Thymus (tissue), 11 donors: ENCODE data around the gene ARID1A. TPM values are rescaled to one million over a fixed set of nuclear protein-coding genes. Genes with fewer than 3 reads are reported as not detected.
"Not testable (repeated sequence)": the region's sequence is repeated elsewhere in the genome, so short reads cannot be mapped to it uniquely, and the experiment has no call there.

ENCODE experiments used
- DNase-seq, 9 donors: peaks; one replicate each; pipeline ENCODE4 v3.0.0-alpha.2; 2013; ENCODE audit warnings: low spot score in 9 of 9, low read depth in 6 of 9, missing footprints in 1 of 9
- H3K27ac ChIP-seq, 2 donors: one replicate each; pipeline ENCODE4 v1.5.1; 2013; ENCODE audit warnings: control low read depth in 1 of 2, low read depth in 1 of 2, low read length in 1 of 2, mild to moderate bottlenecking in 1 of 2, moderate library complexity in 1 of 2
- H3K27me3 ChIP-seq, 2 donors: one replicate each; pipeline ENCODE4 v1.5.1; 2013; ENCODE audit warnings: low read length in 1 of 2; ENCODE audit not compliant: control insufficient read depth in 2 of 2, insufficient read depth in 1 of 2
- H3K36me3 ChIP-seq, 2 donors: one replicate each; pipeline ENCODE4 v1.5.1; 2013; ENCODE audit warnings: low read length in 1 of 2, mild to moderate bottlenecking in 1 of 2, moderate library complexity in 1 of 2; ENCODE audit not compliant: control insufficient read depth in 2 of 2, insufficient read depth in 2 of 2
- H3K4me1 ChIP-seq, 2 donors: one replicate each; pipeline ENCODE4 v1.5.1; 2013; ENCODE audit warnings: low read length in 2 of 2; ENCODE audit not compliant: control insufficient read depth in 2 of 2, insufficient read depth in 2 of 2
- H3K4me3 ChIP-seq, 2 donors: one replicate each; pipeline ENCODE4 v1.5.1; 2013; ENCODE audit warnings: low read length in 2 of 2, control low read depth in 1 of 2, mild to moderate bottlenecking in 1 of 2
- H3K9me3 ChIP-seq, 2 donors: one replicate each; pipeline ENCODE4 v1.5.1; 2013; ENCODE audit warnings: low read length in 1 of 2, mild to moderate bottlenecking in 1 of 2; ENCODE audit not compliant: control insufficient read depth in 2 of 2, insufficient read depth in 1 of 2
- WGBS: extraction: QIAGEN DNeasy Blood & Tissue Kit; methylation state at CpG from one replicate; pipeline ENCODE4 v1.1.7; 2013; 5-methylcytosine and 5-hydroxymethylcytosine counted together
- polyA plus RNA-seq: library from polyadenylated mRNA; stranded (reverse); fragments of 200-250 nt; gene quantifications from one replicate; pipeline ENCODE4 v1.2.3, GENCODE V29; 2013
- total RNA-seq: library from RNA; stranded (reverse); fragments of 120-200 nt; gene quantifications from one replicate; pipeline ENCODE4 v1.2.4, GENCODE V29; 2013
- donor health status: healthy.

Gene ARID1A
- total and polyA plus RNA-seq, 2 donors, result 20.1 to 30.7 TPM

GRCh38 chr1:26723013-26723991 lies 27.5 kb downstream of the ARID1A start:
- Histone ChIP-seq H3K4me3 (no peak overlapping the region), H3K27ac (peak overlapping the region in 1 of 2 donors; percentile 26), H3K27me3 (no peaks in the 10 kb centered on the region), H3K36me3 (peaks cover 2 to 42% of the 10 kb centered on the region in 2 donors), H3K4me1 (peaks cover 36 to 47% of the 10 kb centered on the region in 2 donors), H3K9me3 (no peaks in the 10 kb centered on the region)
- peak in 4 of 9 donors; percentile 39 to 67 (median 40) for DNase-seq
- WGBS, result 10% methylated on average over 19 of the region's 19 CpGs

GRCh38 chr1:26724118-26724517 lies 28.3 kb downstream of the ARID1A start:
- no peak overlapping the region for H3K4me3 ChIP-seq
- WGBS, result 60% methylated on average over 2 of the region's 2 CpGs
- H3K27ac ChIP-seq, result peak overlapping the region in 1 of 2 donors; percentile 11
- no peak for DNase-seq
- H3K27me3 ChIP-seq, result no peaks in the 10 kb centered on the region
- no peaks in the 10 kb centered on the region for H3K9me3 ChIP-seq
- peaks cover 1 to 42% of the 10 kb centered on the region in 2 donors for H3K36me3 ChIP-seq
- peaks cover 36 to 46% of the 10 kb centered on the region in 2 donors for H3K4me1 ChIP-seq

- Histone ChIP-seq H3K27ac (peak overlapping the region in 1 of 2 donors; percentile 47), H3K36me3 (peaks cover 9 to 46% of the 10 kb centered on the region in 2 donors), H3K27me3 (no peaks in the 10 kb centered on the region), H3K9me3 (no peaks in the 10 kb centered on the region), H3K4me3 (no peak overlapping the region), H3K4me1 (peaks cover 36 to 46% of the 10 kb centered on the region in 2 donors)
- DNase-seq, result no peak
- WGBS, result 49% methylated on average over 1 of the region's 1 CpG
Measured at GRCh38 chr1:26724926-26725325, 29.1 kb downstream of the ARID1A start.

GRCh38 chr1:26725904-26726303 lies 30.1 kb downstream of the ARID1A start:
- H3K27me3 ChIP-seq, DNase-seq, H3K9me3 ChIP-seq, H3K4me3 ChIP-seq, H3K27ac ChIP-seq: not testable (repeated sequence)
- Histone ChIP-seq H3K36me3 (peaks cover 14 to 45% of the 10 kb centered on the region in 2 donors), H3K4me1 (peaks cover 32 to 37% of the 10 kb centered on the region in 2 donors)
- WGBS, result 96% methylated on average over 14 of the region's 14 CpGs

- DNase-seq, result no peak
- Histone ChIP-seq H3K36me3 (peaks cover 21 to 52% of the 10 kb centered on the region in 2 donors), H3K9me3 (no peaks in the 10 kb centered on the region), H3K4me1 (peaks cover 29 to 30% of the 10 kb centered on the region in 2 donors), H3K4me3 (no peak overlapping the region), H3K27me3 (no peaks in the 10 kb centered on the region), H3K27ac (no peak overlapping the region)
- 98% methylated on average over 1 of the region's 1 CpG for WGBS
Measured at GRCh38 chr1:26726784-26727183, 31.0 kb downstream of the ARID1A start.

GRCh38 chr1:26727476-26727875 lies 31.7 kb downstream of the ARID1A start:
- Histone ChIP-seq H3K27me3 (no peaks in the 10 kb centered on the region), H3K4me3 (no peak overlapping the region), H3K9me3 (no peaks in the 10 kb centered on the region), H3K4me1 (peaks cover 23 to 26% of the 10 kb centered on the region in 2 donors), H3K27ac (no peak overlapping the region), H3K36me3 (peaks cover 24 to 57% of the 10 kb centered on the region in 2 donors)
- DNase-seq, result no peak

GRCh38 chr1:26728645-26729044 lies 32.8 kb downstream of the ARID1A start:
- H3K4me3 ChIP-seq, result no peak overlapping the region
- H3K27ac ChIP-seq, result no peak overlapping the region
- peaks cover 35 to 69% of the 10 kb centered on the region in 2 donors for H3K36me3 ChIP-seq
- DNase-seq, result no peak
- H3K27me3 ChIP-seq, result no peaks in the 10 kb centered on the region
- H3K4me1 ChIP-seq, result peaks cover 13 to 17% of the 10 kb centered on the region in 2 donors
- 99% methylated on average over 1 of the region's 1 CpG for WGBS
- H3K9me3 ChIP-seq, result no peaks in the 10 kb centered on the region

GRCh38 chr1:26729633-26730032 lies 33.8 kb downstream of the ARID1A start:
- Histone ChIP-seq H3K27ac (no peak overlapping the region), H3K36me3 (peaks cover 45 to 74% of the 10 kb centered on the region in 2 donors), H3K4me3 (no peak overlapping the region), H3K9me3 (no peaks in the 10 kb centered on the region), H3K4me1 (peaks cover 4 to 8% of the 10 kb centered on the region in 2 donors), H3K27me3 (no peaks in the 10 kb centered on the region)
- 98% methylated on average over 12 of the region's 12 CpGs for WGBS
- no peak for DNase-seq

- Histone ChIP-seq H3K4me3 (no peak overlapping the region), H3K27ac (no peak overlapping the region), H3K36me3 (peaks cover 51 to 79% of the 10 kb centered on the region in 2 donors), H3K27me3 (no peaks in the 10 kb centered on the region), H3K4me1 (peaks cover 0 to 4% of the 10 kb centered on the region in 2 donors), H3K9me3 (no peaks in the 10 kb centered on the region)
- WGBS, result 93% methylated on average over 2 of the region's 2 CpGs
- no peak for DNase-seq
Measured at GRCh38 chr1:26730695-26731094, 34.9 kb downstream of the ARID1A start.
